ENCODE measurements around the gene ZNF780A.
"Not testable (repeated sequence)": the region's sequence is repeated elsewhere in the genome, so short reads cannot be mapped to it uniquely, and the experiment has no call there.

ZNF780A gene

GRCh38 chr19:40090241-40091204 is at the start of gene ZNF780A:
ZNF780A (minus strand) TSS chr19:40090943; CDS start chr19:40084753, 6,190 bp downstream.
- peak; percentile 54 for DNase-seq (ENCODE audit: low read depth, low spot score)

DNA sequence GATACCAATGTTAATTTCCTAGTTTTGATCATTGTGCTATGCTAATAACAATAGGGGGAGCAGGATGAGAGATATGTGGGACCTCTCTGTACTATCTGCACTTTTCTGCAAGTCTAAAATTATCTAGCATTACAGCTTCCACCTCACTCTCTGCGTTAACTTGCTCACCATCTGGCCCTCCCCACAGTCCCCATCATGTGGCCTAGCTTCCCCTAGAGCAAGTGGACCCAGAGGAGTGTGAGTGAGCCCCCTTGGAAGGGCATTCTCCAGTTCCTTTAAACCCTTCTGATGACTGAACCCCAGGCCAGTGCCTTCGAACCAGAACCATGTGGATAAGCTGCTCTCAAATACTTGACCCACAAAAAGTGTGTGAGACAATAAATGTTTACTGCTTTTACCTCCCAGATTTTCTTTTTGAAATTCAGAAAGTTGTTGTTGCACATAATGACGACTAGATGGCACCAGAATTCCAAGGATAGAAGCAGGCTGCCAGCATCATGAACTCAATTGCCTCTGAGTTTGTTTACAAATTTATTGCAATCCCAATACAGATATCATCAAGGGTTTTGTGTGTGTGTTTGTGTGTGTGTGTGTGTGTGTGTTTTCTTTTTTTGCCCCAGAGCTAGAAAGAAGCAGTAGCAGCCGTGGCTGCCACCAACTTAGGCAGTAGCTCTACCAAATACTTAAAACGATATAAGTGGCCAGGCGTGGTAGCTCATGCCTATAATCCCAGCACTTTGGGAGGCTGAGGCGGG is 49.0 kb upstream of the ZNF780A start:
- DNase-seq (ENCODE audit: low read depth, low spot score) = no peak

DNA sequence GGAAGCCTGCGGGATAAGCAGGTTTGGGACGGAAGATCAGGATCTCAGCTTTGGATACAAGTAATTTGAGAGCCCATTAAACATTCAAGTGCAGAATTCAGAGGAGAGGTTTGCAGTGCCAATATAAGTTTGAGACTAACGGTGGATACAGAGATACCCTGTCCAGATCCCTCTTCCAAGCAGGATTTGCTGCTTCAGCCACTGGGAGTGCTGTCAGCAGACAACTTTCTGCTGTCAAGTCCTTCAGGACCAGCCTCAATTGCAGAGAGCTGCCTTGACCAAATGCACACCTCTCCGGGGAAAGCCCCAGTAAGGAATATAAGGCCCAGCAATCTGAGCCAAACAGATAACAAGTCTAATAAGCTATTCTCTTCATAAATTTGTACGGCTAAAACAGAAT is 46.1 kb upstream of the ZNF780A start:
- no peak for DNase-seq (ENCODE audit: low read depth, low spot score)

GRCh38 chr19:40134866-40135265 is 44.1 kb upstream of the ZNF780A start:
- DNase-seq (ENCODE audit: low read depth, low spot score) = no peak

GRCh38 chr19:40133491-40133890 is 42.7 kb upstream of the ZNF780A start:
- DNase-seq (ENCODE audit: low read depth, low spot score) = no peak

DNA sequence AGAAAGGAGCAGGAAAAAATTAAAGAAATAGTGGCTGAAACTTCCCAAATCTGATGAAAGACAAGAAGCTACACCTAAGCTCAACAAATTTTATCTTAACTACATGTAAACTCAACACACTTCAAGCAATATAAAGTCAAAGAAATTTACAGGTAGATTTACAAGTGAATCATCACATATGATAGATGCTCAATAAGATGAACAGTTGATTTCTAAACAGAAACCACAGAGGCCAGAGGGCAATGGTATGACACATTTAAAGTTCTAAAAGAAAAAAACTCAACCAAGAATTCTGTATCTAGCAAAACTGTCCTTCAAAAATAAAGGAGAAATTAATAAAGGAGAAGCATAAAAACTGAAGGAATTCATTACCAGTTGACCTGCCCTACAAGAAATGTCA is 39.3 kb upstream of the ZNF780A start:
- DNase-seq (ENCODE audit: low read depth, low spot score) = no peak

- no peak for DNase-seq (ENCODE audit: low read depth, low spot score)
Measured at GRCh38 chr19:40129425-40129824, 38.7 kb upstream of the ZNF780A start.

DNA sequence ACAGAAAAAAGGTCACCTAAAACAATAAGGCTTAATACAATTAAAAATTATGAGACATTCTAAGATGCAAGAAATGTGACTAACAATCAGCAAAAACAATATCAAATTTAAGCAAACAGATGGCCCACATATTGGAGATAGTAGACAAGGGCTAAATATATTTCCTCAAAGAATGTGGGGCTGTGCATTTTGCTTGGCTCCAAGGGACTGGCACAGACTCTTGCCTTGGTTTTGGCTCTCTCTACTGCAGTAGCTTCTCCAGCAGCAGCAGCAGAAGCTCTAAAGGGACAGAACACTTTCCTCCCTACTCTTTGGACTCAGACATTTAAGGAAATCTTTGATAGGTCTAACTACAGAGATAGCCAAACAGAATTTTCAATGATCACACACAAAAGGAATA is 38.2 kb upstream of the ZNF780A start:
- DNase-seq (ENCODE audit: low read depth, low spot score) = no peak

DNA sequence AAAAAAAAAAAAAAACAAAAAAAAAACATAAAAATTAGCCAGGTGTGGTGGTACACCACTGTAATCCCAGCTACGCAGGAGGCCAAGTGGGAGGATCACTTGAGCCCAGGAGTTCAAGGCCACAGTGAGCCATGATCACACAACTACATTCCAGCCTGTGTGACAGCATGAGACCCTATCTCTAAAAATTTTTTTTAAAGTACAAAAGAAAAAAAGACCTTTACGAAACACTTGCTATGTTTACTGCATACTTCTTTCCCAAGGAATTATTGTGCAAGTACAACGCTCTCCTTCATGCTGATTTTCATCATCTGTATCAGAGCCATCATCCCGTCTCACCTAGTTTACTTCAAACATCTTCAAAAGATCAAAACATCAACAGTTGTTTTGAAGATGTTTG is 28.6 kb upstream of the ZNF780A start:
- no peak for DNase-seq (ENCODE audit: low read depth, low spot score)

GRCh38 chr19:40118638-40119037 is 27.9 kb upstream of the ZNF780A start:
- DNase-seq (ENCODE audit: low read depth, low spot score) = not testable (repeated sequence)

DNA sequence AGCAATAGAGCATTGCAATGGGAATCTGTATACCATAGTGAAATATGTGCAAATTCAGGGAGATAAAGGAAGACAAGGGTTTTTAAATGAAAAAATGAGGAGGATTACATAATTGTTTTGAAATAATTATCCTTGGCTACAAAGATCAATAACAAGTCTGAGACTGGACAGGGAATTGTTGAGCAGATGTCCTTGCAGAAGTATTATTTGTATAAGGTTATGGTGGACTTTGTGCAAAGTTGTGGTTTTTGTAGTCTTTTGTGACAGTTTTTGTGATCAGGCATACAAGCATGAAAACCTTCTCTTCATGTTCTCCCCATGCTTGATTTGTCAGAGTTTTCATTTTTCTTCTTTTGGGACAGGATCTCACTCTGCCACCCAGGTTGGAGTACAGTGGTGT is 25.3 kb upstream of the ZNF780A start:
- no peak for DNase-seq (ENCODE audit: low read depth, low spot score)

- DNase-seq (ENCODE audit: low read depth, low spot score) = not testable (repeated sequence)
Measured at GRCh38 chr19:40114119-40114518, 23.4 kb upstream of the ZNF780A start.

GRCh38 chr19:40112271-40112670 is 21.5 kb upstream of the ZNF780A start:
- DNase-seq (ENCODE audit: low read depth, low spot score) = not testable (repeated sequence)

GRCh38 chr19:40110570-40110969 is 19.8 kb upstream of the ZNF780A start:
- DNase-seq (ENCODE audit: low read depth, low spot score) = no peak

GRCh38 chr19:40104754-40105153 is 14.0 kb upstream of the ZNF780A start:
- no peak for DNase-seq (ENCODE audit: low read depth, low spot score)

DNA sequence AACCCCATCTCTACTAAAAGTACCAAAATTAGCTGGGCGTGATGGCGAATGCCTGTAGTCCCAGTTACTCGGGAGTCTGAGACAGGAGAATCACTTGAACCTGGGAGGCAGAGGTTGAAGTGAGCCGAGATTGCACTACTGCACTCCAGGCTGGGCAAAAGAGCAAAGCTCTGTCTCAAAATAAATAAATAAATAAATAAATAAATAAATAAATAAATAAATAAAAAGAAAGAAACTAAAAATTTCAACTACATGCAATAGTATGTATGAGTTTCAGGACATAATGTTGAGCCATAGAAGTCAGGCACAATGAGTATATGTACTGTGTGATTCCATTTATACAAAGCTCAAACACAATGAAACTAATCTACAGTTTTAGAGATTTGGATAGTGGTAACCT is 12.9 kb upstream of the ZNF780A start:
- no peak for DNase-seq (ENCODE audit: low read depth, low spot score)

DNA sequence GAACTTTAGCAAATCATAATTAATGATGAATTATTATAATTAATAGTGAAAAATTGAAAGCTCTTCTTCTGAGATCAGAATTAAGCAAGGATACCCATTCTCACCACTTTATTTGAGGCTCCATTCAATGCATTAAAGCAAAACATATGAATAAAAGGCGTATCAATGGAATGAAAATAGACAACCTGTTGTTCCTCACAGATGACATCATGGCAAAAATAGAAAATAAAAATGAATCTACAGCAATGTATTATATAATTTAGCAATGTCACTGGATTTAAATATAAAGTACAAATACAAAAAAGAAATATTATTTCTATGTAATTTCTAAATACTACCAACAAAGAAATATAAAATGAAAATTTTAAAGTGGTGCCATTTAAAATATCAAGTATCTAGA is 11.1 kb upstream of the ZNF780A start:
- no peak for DNase-seq (ENCODE audit: low read depth, low spot score)

DNA sequence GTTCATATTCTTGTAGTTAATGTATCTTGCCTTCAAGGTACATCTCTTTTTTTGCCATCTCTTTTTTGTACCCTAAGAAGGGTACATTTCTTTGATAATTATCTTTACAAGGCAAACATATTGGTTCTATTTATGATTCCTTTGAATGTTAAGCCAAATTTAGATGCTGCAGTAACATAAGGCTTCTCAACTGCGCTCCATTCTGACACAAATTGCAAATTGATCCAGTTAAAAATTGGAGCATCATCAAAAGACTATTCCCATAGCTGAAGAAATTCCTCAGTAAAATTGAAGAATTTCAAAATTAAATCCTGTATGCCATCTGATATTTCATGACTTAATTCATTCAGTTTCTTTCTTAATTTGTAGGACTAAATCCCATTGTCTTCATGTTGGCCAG is 2.7 kb upstream of the ZNF780A start:
- no peak for DNase-seq (ENCODE audit: low read depth, low spot score)

- DNase-seq (ENCODE audit: low read depth, low spot score) = no peak
Measured at GRCh38 chr19:40091205-40092129, 724 bp upstream of the ZNF780A start.

DNA sequence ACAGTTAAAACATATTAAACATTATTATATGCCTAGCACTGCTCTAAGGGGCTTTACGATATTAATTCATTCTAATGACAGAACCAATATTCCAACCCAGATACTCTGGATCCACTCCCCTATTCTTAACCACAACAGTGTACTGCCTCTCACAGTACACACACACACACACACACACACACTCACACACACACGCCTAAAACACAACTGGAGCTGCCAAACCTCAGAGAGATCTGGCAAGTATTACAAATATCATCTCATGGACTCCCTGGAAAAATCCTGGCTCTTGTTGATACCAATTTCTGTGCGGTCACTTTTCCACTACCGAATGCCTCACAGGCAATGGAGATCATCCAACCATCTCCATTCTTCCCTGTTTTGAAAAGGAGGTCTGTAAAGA is 1.3 kb downstream of the ZNF780A start:
- no peak for DNase-seq (ENCODE audit: low read depth, low spot score)

DNA sequence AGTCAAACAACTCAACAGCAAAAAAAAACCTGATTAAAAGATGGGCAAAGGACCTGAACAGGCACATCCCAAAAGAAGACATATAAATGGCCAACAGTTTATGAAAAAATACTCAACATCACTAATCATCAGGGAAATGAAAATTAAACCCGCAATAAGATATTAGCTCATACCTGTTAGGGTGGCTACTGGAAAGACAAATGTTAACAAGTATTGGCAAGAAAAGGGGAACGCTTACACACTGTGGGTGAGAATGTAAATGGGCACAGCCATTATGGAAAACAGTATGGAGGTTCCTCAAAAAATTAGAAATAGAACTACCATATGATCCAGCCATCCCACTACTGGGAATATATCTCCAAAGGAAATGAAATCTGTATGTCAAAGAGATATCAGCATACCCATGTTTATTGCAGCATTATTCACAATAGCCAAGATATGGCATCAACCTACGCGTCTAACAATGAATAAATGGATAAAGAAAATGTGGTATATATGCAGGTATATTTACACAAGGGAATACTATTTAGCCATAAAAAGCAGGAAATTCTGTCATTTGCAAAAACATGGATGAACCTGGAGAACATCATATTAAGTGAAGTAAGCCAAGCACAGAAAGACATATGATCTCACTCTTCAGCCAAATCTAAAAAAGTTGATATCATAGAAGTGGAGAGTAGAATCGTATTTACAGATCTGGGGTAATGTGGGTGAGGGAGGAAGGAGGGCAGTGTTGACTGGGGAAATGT is 2.3 kb downstream of the ZNF780A start:
- no peak for DNase-seq (ENCODE audit: low read depth, low spot score)
